NCI-H1417 treated with DMSO at 0.1 percent for 48 hours (cell line): ENCODE measurements around the gene SPAST.
"Not testable (repeated sequence)": the region's sequence is repeated elsewhere in the genome, so short reads cannot be mapped to it uniquely, and the experiment has no call there.

Experiments
- DNase-seq: peaks from one replicate; lab custom pipeline; 2025; lab: John Stamatoyannopoulos, UW

SPAST gene

GRCh38 chr2:32063310-32064020, at the start of gene SPAST:
Gene SPAST (plus strand): TSS chr2:32063556. CDS start chr2:32063832, 276 bp downstream.
- peak; percentile 99 for DNase-seq

GRCh38 chr2:32018789-32019482, 44.4 kb upstream of the SPAST start:
- DNase-seq: not testable (repeated sequence)

GRCh38 chr2:32034198-32034887, 29.0 kb upstream of the SPAST start:
- not testable (repeated sequence) for DNase-seq

GRCh38 chr2:32039447-32040219, 23.7 kb upstream of the SPAST start, which contains the start of gene DPY30:
Gene DPY30 (minus strand): TSS chr2:32039805. CDS start chr2:32039456, 349 bp downstream.
- peak; percentile 71 for DNase-seq

GRCh38 chr2:32043561-32043960, 19.8 kb upstream of the SPAST start:
- DNase-seq: no peak

GRCh38 chr2:32051836-32052439, 11.4 kb upstream of the SPAST start:
- DNase-seq: no peak

- not testable (repeated sequence) for DNase-seq
Measured at GRCh38 chr2:32054583-32054982, 8.8 kb upstream of the SPAST start.

GRCh38 chr2:32058130-32058529, 5.2 kb upstream of the SPAST start:
- no peak for DNase-seq

GRCh38 chr2:32060266-32060665, 3.1 kb upstream of the SPAST start:
- no peak for DNase-seq

GRCh38 chr2:32061430-32061829, 1.9 kb upstream of the SPAST start:
- DNase-seq: no peak

GRCh38 chr2:32061973-32062861, 1.1 kb upstream of the SPAST start:
- no peak for DNase-seq

- no peak for DNase-seq
Measured at GRCh38 chr2:32064021-32064601, 755 bp downstream of the SPAST start.

- DNase-seq: no peak
Measured at GRCh38 chr2:32064713-32065112, 1.4 kb downstream of the SPAST start.

GRCh38 chr2:32067549-32067948, 4.2 kb downstream of the SPAST start:
- DNase-seq: no peak

- no peak for DNase-seq
Measured at GRCh38 chr2:32074134-32074506, 10.8 kb downstream of the SPAST start.

GRCh38 chr2:32095671-32096070, 32.3 kb downstream of the SPAST start:
- no peak for DNase-seq

GRCh38 chr2:32108111-32108510, 44.8 kb downstream of the SPAST start:
- no peak for DNase-seq

- no peak for DNase-seq
Measured at GRCh38 chr2:32118055-32118454, 54.7 kb downstream of the SPAST start.

GRCh38 chr2:32119161-32119560, 55.8 kb downstream of the SPAST start:
- DNase-seq: no peak

- DNase-seq: no peak
Measured at GRCh38 chr2:32124660-32125059, 61.3 kb downstream of the SPAST start.
